ENCODE measurements around the gene C2orf76. TPM values are rescaled to one million over a fixed set of nuclear protein-coding genes. Genes with fewer than 3 reads are reported as not detected.

The C2orf76 gene
- 10 to 100 TPM; 13.5 to 63.0 (median 21.5) TPM for total RNA-seq

DNA sequence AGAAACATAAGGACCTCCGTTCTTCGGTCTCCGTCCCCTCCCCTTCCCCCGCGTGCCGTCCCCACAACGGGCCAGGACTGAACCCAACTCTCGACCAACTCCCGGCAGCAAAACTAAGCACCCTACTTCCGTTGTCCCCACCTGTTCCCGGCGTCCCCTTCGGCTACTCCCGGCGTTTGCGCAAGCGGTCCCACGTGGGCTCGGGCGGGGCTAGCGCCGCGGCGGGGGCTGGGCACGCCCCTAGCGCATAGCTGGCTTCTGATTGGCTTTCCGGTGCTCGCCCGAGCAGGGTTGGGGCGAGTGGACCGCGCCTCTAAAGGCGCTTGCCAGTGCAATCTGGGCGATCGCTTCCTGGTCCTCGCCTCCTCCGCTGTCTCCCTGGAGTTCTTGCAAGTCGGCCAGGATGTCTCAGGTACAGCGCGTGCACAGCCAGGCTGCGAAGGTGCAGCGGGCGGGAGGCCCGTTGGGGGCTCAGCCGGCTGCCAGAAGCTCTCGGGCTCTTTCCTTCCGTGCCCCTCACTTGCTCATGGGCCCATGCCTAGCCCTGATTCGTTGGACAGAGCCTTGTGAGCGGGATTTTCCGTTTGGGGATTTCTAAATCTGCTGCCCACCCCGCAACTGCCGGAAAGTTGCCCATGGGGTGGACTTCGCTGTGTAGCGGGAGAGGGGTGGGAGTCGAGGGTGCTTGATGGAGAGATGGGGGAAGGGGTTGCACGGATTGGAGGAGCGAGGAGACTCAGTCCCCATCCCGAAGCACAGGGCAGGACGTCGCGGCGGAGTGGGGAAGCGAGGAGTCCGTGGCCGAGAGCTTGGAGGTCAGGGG lies at the start of gene C2orf76, which contains the start of gene DBI:
TSS of gene C2orf76 (minus strand) at position 186 of the 823 bp plus-strand sequence. CDS start 26,875 bp downstream, outside the sequence.
TSS of gene DBI (plus strand) at position 329 of the 823 bp plus-strand sequence. CDS start at position 404, 75 bp downstream.
- intact Hi-C loops (cut with DNase I; ENCODE audit: low total_unique reads), result no loop called here
- H3K4me1 ChIP-seq, result peaks cover 0 to 7% of the 10 kb centered on the region in 2 donors

GRCh38 chr2:119415630-119416029 lies 49.0 kb upstream of the C2orf76 start:
- no peak for DNase-seq
- intact Hi-C loops (cut with DNase I; ENCODE audit: low total_unique reads), result no loop called here
- no peaks in the 10 kb centered on the region for H3K4me1 ChIP-seq
- H3K36me3 ChIP-seq, result no peaks in the 10 kb centered on the region
- H3K27me3 ChIP-seq, result no peaks in the 10 kb centered on the region
- no peaks in the 10 kb centered on the region for H3K9me3 ChIP-seq
- no peak overlapping the region for H3K4me3 ChIP-seq
- no peak for TF ChIP-seq POLR2A (IDR thresholded peaks at IDR 0.05)
- TF ChIP-seq CTCF (IDR thresholded peaks at IDR 0.05), result no peak
- no peak overlapping the region for H3K27ac ChIP-seq

More for the DNA sequence above, at the start of gene C2orf76, which contains the start of gene DBI:
- Histone ChIP-seq H3K4me3 (peak within 1 kb of the TSS; percentile 65 to 90), H3K27ac (peak within 1 kb of the TSS; percentile 80 to 82), H3K9me3 (no peaks in the 10 kb centered on the region), H3K36me3 (no peaks in the 10 kb centered on the region), H3K27me3 (no peaks in the 10 kb centered on the region)
- DNase-seq, result peak; percentile 91 to 96
- peak; percentile 75 to 85 for TF ChIP-seq POLR2A (IDR thresholded peaks at IDR 0.05)
- TF ChIP-seq CTCF (IDR thresholded peaks at IDR 0.05), result peak in 1 of 4 experiments; percentile 26

DNA sequence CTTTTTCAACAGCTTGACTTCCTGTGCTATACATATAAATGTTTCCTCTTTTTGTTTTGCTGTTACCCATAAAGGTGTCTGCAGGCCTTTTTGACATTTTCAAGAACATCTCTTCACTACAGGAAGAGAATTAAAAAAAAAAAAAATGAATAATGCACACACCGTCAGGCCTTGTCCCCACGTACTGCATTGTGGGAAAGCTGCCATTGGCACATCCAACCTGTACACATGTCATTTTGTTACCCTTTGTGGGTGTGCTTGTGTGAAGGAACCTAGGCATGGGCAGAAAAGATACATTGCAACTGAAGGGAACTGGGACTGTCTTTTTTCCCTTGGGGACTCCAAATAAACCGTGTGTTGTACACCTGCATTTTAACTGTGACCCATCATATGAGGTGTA lies 48.3 kb upstream of the C2orf76 start:
- H3K4me3 ChIP-seq, result no peak overlapping the region
- intact Hi-C loops (cut with DNase I; ENCODE audit: low total_unique reads), result no loop called here
- no peaks in the 10 kb centered on the region for H3K27me3 ChIP-seq
- DNase-seq, result no peak
- TF ChIP-seq POLR2A (IDR thresholded peaks at IDR 0.05) (no peak), CTCF (IDR thresholded peaks at IDR 0.05) (no peak)
- H3K36me3 ChIP-seq, result no peaks in the 10 kb centered on the region
- H3K4me1 ChIP-seq, result no peaks in the 10 kb centered on the region
- no peak overlapping the region for H3K27ac ChIP-seq
- no peaks in the 10 kb centered on the region for H3K9me3 ChIP-seq

GRCh38 chr2:119409506-119409905 lies 42.9 kb upstream of the C2orf76 start:
- no peak for DNase-seq
- intact Hi-C loops (cut with DNase I; ENCODE audit: low total_unique reads), result no loop called here
- no peaks in the 10 kb centered on the region for H3K4me1 ChIP-seq

More at GRCh38 chr2:119409506-119409905, 42.9 kb upstream of the C2orf76 start:
- TF ChIP-seq CTCF (IDR thresholded peaks at IDR 0.05), result no peak
- Histone ChIP-seq H3K27ac (no peak overlapping the region), H3K9me3 (no peaks in the 10 kb centered on the region), H3K36me3 (no peaks in the 10 kb centered on the region), H3K4me3 (no peak overlapping the region), H3K27me3 (no peaks in the 10 kb centered on the region)

Measured in uterus (tissue), 4 donors.